Measurements from ENCODE around the gene CCR2.

The CCR2 gene

DNA sequence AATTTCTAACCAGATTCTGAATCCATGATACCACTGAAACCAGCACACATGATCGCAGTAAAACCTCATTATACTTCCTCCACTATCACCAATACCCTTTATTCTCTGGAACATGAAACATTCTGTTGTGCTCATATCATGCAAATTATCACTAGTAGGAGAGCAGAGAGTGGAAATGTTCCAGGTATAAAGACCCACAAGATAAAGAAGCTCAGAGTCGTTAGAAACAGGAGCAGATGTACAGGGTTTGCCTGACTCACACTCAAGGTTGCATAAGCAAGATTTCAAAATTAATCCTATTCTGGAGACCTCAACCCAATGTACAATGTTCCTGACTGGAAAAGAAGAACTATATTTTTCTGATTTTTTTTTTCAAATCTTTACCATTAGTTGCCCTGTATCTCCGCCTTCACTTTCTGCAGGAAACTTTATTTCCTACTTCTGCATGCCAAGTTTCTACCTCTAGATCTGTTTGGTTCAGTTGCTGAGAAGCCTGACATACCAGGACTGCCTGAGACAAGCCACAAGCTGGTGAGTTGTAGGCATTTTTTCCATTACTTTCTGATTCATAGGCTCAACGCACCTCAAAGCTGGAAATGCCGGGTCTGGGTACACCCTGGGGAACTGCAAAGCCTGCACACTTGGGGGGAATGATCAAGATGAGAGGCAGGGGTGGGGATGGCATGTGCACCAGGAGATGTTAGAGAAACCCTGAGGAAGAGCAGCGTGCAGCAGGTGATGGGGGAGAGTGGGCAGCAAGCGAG, at the start of gene CCR2:
Gene CCR2 (plus strand): TSS at position 465 of the 764 bp plus-strand sequence. CDS start 3,417 bp downstream, outside the sequence.
- no peak for TF ChIP-seq TAF1 (IDR thresholded peaks at IDR 0.05; ENCODE audit: low read depth)
- TF ChIP-seq EGR1 (IDR thresholded peaks at IDR 0.05), result no peak

DNA sequence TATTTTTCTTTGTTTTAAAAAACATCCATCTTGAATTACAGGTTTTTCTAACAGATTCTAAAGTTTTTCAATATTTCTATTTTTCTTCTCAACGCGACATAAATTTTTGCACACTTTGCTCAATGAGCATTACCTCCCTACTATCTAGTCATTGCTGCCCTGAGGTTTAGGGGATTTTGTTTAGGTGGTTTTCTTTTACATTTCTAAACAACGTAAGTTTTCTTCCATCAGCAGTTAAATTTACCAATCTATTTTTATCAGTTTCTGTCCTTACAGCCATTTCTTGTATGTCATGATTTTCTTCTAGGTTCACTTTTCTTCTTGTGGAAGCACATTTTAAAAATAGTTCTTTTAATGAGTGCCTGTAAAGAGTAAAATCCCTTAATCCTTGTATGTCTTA, 49.2 kb upstream of the CCR2 start:
- TF ChIP-seq FOXM1 (IDR thresholded peaks at IDR 0.05; ENCODE audit: borderline replicate concordance, low read depth) (no peak), CEBPB (IDR thresholded peaks at IDR 0.05) (no peak), EP300 (IDR thresholded peaks at IDR 0.05; ENCODE audit: borderline replicate concordance) (no peak), TCF12 (IDR thresholded peaks at IDR 0.05; ENCODE audit: low read depth) (no peak), RAD21 (IDR thresholded peaks at IDR 0.05; ENCODE audit: low read depth) (no peak), TAF1 (IDR thresholded peaks at IDR 0.05; ENCODE audit: low read depth) (no peak), EGR1 (IDR thresholded peaks at IDR 0.05) (no peak)
- TF ChIP-seq, protein P1, sequence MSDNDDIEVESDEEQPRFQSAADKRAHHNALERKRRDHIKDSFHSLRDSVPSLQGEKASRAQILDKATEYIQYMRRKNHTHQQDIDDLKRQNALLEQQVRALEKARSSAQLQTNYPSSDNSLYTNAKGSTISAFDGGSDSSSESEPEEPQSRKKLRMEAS (IDR thresholded peaks at IDR 0.05), result no peak

DNA sequence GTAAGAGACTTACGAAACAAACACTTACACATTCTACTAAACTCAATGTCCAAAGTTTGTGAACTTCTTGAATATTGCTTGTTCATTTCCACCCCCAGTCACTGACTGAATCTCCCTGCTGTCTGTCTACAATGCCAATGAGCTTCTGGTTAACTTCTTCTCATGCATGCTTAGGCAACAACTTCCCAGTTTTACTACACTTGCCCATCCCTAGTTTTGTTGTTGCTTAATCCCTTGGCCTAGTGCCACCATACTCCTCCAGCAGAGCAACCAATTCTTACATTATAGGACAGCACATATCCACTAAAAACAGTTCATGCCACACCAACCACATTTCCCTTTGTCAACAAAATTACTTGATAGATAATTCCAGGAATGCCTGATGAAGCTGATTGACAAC, 40.9 kb upstream of the CCR2 start:
- TF ChIP-seq EP300 (IDR thresholded peaks at IDR 0.05; ENCODE audit: borderline replicate concordance) (no peak), CEBPB (IDR thresholded peaks at IDR 0.05) (peak; percentile 31; the same call in 1 of the 2 replicates), NFIC (IDR thresholded peaks at IDR 0.05) (peak; percentile 8; the same call in 1 of the 2 replicates)

DNA sequence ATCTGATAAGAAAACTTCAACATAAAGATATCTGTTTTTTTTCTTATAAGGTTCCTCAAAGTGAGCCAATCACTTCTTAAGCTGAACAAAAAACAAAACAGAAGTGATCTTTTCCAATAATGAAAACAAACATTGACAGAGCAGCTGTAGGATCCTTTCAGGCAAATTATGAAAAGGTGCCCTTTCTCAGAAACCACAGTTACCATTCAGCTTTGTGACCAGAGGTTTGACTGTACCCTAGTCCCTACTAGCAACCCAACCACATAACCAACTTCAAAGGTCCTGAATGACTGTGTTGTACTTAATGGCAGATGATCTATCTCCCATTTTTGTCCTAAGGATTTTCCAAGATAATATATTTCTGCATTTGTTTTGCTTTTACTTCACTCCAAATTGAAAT, 39.4 kb upstream of the CCR2 start:
- TF ChIP-seq TCF12 (IDR thresholded peaks at IDR 0.05; ENCODE audit: low read depth) (no peak), NFIC (IDR thresholded peaks at IDR 0.05) (no peak), CREB1 (IDR thresholded peaks at IDR 0.05; ENCODE audit: low read depth) (no peak), CEBPB (IDR thresholded peaks at IDR 0.05) (no peak), ZBTB7A (IDR thresholded peaks at IDR 0.05; ENCODE audit: low read depth) (no peak), TEAD4 (IDR thresholded peaks at IDR 0.05) (no peak), FOXM1 (IDR thresholded peaks at IDR 0.05; ENCODE audit: borderline replicate concordance, low read depth) (no peak), YY1 (IDR thresholded peaks at IDR 0.05; ENCODE audit: low read depth) (no peak), EP300 (IDR thresholded peaks at IDR 0.05; ENCODE audit: borderline replicate concordance) (no peak), EGR1 (IDR thresholded peaks at IDR 0.05) (no peak), TAF1 (IDR thresholded peaks at IDR 0.05; ENCODE audit: low read depth) (no peak), RAD21 (IDR thresholded peaks at IDR 0.05; ENCODE audit: low read depth) (no peak)
- TF ChIP-seq, protein P2, sequence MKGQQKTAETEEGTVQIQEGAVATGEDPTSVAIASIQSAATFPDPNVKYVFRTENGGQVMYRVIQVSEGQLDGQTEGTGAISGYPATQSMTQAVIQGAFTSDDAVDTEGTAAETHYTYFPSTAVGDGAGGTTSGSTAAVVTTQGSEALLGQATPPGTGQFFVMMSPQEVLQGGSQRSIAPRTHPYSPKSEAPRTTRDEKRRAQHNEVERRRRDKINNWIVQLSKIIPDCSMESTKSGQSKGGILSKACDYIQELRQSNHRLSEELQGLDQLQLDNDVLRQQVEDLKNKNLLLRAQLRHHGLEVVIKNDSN (IDR thresholded peaks at IDR 0.05), result no peak
- TF ChIP-seq, protein P3, sequence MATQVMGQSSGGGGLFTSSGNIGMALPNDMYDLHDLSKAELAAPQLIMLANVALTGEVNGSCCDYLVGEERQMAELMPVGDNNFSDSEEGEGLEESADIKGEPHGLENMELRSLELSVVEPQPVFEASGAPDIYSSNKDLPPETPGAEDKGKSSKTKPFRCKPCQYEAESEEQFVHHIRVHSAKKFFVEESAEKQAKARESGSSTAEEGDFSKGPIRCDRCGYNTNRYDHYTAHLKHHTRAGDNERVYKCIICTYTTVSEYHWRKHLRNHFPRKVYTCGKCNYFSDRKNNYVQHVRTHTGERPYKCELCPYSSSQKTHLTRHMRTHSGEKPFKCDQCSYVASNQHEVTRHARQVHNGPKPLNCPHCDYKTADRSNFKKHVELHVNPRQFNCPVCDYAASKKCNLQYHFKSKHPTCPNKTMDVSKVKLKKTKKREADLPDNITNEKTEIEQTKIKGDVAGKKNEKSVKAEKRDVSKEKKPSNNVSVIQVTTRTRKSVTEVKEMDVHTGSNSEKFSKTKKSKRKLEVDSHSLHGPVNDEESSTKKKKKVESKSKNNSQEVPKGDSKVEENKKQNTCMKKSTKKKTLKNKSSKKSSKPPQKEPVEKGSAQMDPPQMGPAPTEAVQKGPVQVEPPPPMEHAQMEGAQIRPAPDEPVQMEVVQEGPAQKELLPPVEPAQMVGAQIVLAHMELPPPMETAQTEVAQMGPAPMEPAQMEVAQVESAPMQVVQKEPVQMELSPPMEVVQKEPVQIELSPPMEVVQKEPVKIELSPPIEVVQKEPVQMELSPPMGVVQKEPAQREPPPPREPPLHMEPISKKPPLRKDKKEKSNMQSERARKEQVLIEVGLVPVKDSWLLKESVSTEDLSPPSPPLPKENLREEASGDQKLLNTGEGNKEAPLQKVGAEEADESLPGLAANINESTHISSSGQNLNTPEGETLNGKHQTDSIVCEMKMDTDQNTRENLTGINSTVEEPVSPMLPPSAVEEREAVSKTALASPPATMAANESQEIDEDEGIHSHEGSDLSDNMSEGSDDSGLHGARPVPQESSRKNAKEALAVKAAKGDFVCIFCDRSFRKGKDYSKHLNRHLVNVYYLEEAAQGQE (IDR thresholded peaks at IDR 0.05; ENCODE audit: low read depth), result no peak
- TF ChIP-seq, protein P1 (IDR thresholded peaks at IDR 0.05), result no peak

DNA sequence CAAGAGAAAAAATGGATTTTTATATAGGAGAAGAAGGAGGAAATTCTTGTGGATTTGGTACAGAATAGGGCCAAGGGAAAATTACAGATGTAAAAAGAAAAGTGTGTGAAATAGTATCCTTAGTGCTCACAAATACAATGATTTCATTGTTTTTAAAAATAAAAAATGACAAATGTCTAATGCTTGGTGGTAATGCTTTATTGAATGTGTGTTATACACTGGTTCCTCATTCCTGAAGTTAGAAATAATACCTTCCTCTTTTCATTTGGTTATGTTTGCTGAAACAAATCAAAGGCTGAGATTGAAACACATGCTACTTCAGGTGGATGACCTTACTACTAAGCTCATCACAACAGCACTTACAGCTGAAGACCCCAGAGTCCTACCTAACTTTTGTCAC, 37.7 kb upstream of the CCR2 start:
- no peak for TF ChIP-seq CEBPB (IDR thresholded peaks at IDR 0.05)
- TF ChIP-seq, protein P1 (IDR thresholded peaks at IDR 0.05), result no peak
- no peak for TF ChIP-seq RAD21 (IDR thresholded peaks at IDR 0.05; ENCODE audit: low read depth)
- TF ChIP-seq TEAD4 (IDR thresholded peaks at IDR 0.05), result no peak
- TF ChIP-seq, protein P2 (IDR thresholded peaks at IDR 0.05), result no peak
- TF ChIP-seq ZBTB7A (IDR thresholded peaks at IDR 0.05; ENCODE audit: low read depth), result no peak
- TF ChIP-seq FOXM1 (IDR thresholded peaks at IDR 0.05; ENCODE audit: borderline replicate concordance, low read depth), result no peak
- no peak for TF ChIP-seq TAF1 (IDR thresholded peaks at IDR 0.05; ENCODE audit: low read depth)
- TF ChIP-seq EGR1 (IDR thresholded peaks at IDR 0.05), result no peak
- TF ChIP-seq NFIC (IDR thresholded peaks at IDR 0.05), result no peak
- TF ChIP-seq TCF12 (IDR thresholded peaks at IDR 0.05; ENCODE audit: low read depth), result no peak
- no peak for TF ChIP-seq EP300 (IDR thresholded peaks at IDR 0.05; ENCODE audit: borderline replicate concordance)
- TF ChIP-seq, protein P3 (IDR thresholded peaks at IDR 0.05; ENCODE audit: low read depth), result no peak
- no peak for TF ChIP-seq YY1 (IDR thresholded peaks at IDR 0.05; ENCODE audit: low read depth)
- TF ChIP-seq CREB1 (IDR thresholded peaks at IDR 0.05; ENCODE audit: low read depth), result no peak

Measured in Ishikawa (cell line).